ENCODE measurements around the gene MYO3A.
"Not testable (repeated sequence)": the region's sequence is repeated elsewhere in the genome, so short reads cannot be mapped to it uniquely, and the experiment has no call there.

Gene MYO3A

GRCh38 chr10:25982107-25982506 is 48.1 kb downstream of the MYO3A start:
- no peak for DNase-seq (ENCODE audit: low read depth in 1 of 2, low spot score in 1 of 2)

- DNase-seq (ENCODE audit: low read depth in 1 of 2, low spot score in 1 of 2), result no peak
Observed at GRCh38 chr10:25988583-25988982, 54.6 kb downstream of the MYO3A start.

- DNase-seq (ENCODE audit: low read depth in 1 of 2, low spot score in 1 of 2), result no peak
Observed at GRCh38 chr10:25989951-25990350, 55.9 kb downstream of the MYO3A start.

- no peak for DNase-seq (ENCODE audit: low read depth in 1 of 2, low spot score in 1 of 2)
Observed at GRCh38 chr10:25999295-25999981, 65.4 kb downstream of the MYO3A start.

- no peak for DNase-seq (ENCODE audit: low read depth in 1 of 2, low spot score in 1 of 2)
Observed at GRCh38 chr10:26000971-26001370, 66.9 kb downstream of the MYO3A start.

- DNase-seq (ENCODE audit: low read depth in 1 of 2, low spot score in 1 of 2), result not testable (repeated sequence)
Observed at GRCh38 chr10:26002466-26002865, 68.4 kb downstream of the MYO3A start.

- no peak for DNase-seq (ENCODE audit: low read depth in 1 of 2, low spot score in 1 of 2)
Observed at GRCh38 chr10:26015092-26015491, 81.1 kb downstream of the MYO3A start.

GRCh38 chr10:26022831-26023230 is 88.8 kb downstream of the MYO3A start:
- no peak for DNase-seq (ENCODE audit: low read depth in 1 of 2, low spot score in 1 of 2)

- no peak for DNase-seq (ENCODE audit: low read depth in 1 of 2, low spot score in 1 of 2)
Observed at GRCh38 chr10:26024303-26024702, 90.3 kb downstream of the MYO3A start.

- DNase-seq (ENCODE audit: low read depth in 1 of 2, low spot score in 1 of 2), result no peak
Observed at GRCh38 chr10:26025523-26025922, 91.5 kb downstream of the MYO3A start.

GRCh38 chr10:26029858-26030257 is 95.8 kb downstream of the MYO3A start:
- no peak for DNase-seq (ENCODE audit: low read depth in 1 of 2, low spot score in 1 of 2)

- no peak for DNase-seq (ENCODE audit: low read depth in 1 of 2, low spot score in 1 of 2)
Observed at GRCh38 chr10:26031300-26031699, 97.3 kb downstream of the MYO3A start.

- no peak for DNase-seq (ENCODE audit: low read depth in 1 of 2, low spot score in 1 of 2)
Observed at GRCh38 chr10:26043469-26043868, 109.4 kb downstream of the MYO3A start.

GRCh38 chr10:26044141-26044749 is 110.2 kb downstream of the MYO3A start:
- no peak for DNase-seq (ENCODE audit: low read depth in 1 of 2, low spot score in 1 of 2)

- DNase-seq (ENCODE audit: low read depth in 1 of 2, low spot score in 1 of 2), result no peak
Observed at GRCh38 chr10:26046073-26046700, 112.2 kb downstream of the MYO3A start.

- DNase-seq (ENCODE audit: low read depth in 1 of 2, low spot score in 1 of 2), result no peak
Observed at GRCh38 chr10:26048756-26049155, 114.7 kb downstream of the MYO3A start.

GRCh38 chr10:26052326-26052725 is 118.3 kb downstream of the MYO3A start:
- DNase-seq (ENCODE audit: low read depth in 1 of 2, low spot score in 1 of 2), result no peak

- DNase-seq (ENCODE audit: low read depth in 1 of 2, low spot score in 1 of 2), result no peak
Observed at GRCh38 chr10:26057466-26057865, 123.4 kb downstream of the MYO3A start.

GRCh38 chr10:26064106-26064505 is 130.1 kb downstream of the MYO3A start:
- no peak for DNase-seq (ENCODE audit: low read depth in 1 of 2, low spot score in 1 of 2)

- no peak for DNase-seq (ENCODE audit: low read depth in 1 of 2, low spot score in 1 of 2)
Observed at GRCh38 chr10:26067680-26068079, 133.7 kb downstream of the MYO3A start.

GRCh38 chr10:26080971-26081370 is 146.9 kb downstream of the MYO3A start:
- not testable (repeated sequence) for DNase-seq (ENCODE audit: low read depth in 1 of 2, low spot score in 1 of 2)

- no peak for DNase-seq (ENCODE audit: low read depth in 1 of 2, low spot score in 1 of 2)
Observed at GRCh38 chr10:26081459-26081858, 147.4 kb downstream of the MYO3A start.

GRCh38 chr10:26085549-26085948 is 151.5 kb downstream of the MYO3A start:
- no peak for DNase-seq (ENCODE audit: low read depth in 1 of 2, low spot score in 1 of 2)

Measured in stimulated activated CD4-positive, alpha-beta T cell treated with anti-CD3 and anti-CD28 coated beads, Interleukin-15, amount 100 ng/mL, for 1 hour (primary cell).